Neuronal stem cell (in vitro differentiated cells): ENCODE data around the gene GPRIN3.

ENCODE experiments used
- DNase-seq: peaks from one replicate; pipeline ENCODE4 v3.0.0-alpha.2; 2013; ENCODE audit warnings: low spot score
- H2AFZ ChIP-seq: one replicate; pipeline ENCODE4 v1.6.1; 2013; ENCODE audit warnings: mild to moderate bottlenecking, low read length, inconsistent platforms
- H2AK5ac ChIP-seq: 2 replicates; pipeline ENCODE4 v1.6.1; 2013; ENCODE audit warnings: low read depth, mild to moderate bottlenecking, inconsistent platforms, low read length, moderate library complexity, mixed read lengths
- H2BK120ac ChIP-seq: 2 replicates; pipeline ENCODE4 v1.6.1; 2013; ENCODE audit warnings: low read depth, mild to moderate bottlenecking, inconsistent platforms, low read length, moderate library complexity, mixed read lengths
- H2BK12ac ChIP-seq: one replicate; pipeline ENCODE4 v1.6.1; 2013; ENCODE audit warnings: low read length, inconsistent platforms
- H2BK15ac ChIP-seq: 2 replicates; pipeline ENCODE4 v1.6.1; 2013; ENCODE audit warnings: mild to moderate bottlenecking, low read length, inconsistent platforms, mixed read lengths
- H2BK5ac ChIP-seq: one replicate; pipeline ENCODE4 v1.6.1; 2013; ENCODE audit warnings: inconsistent platforms, mild to moderate bottlenecking, low read length, moderate library complexity
- H3K14ac ChIP-seq: one replicate; pipeline ENCODE4 v1.6.1; 2013; ENCODE audit warnings: low read length, inconsistent platforms
- H3K18ac ChIP-seq: 2 replicates; pipeline ENCODE4 v1.6.1; 2013; ENCODE audit warnings: low read length, inconsistent platforms
- H3K23ac ChIP-seq: 2 replicates; pipeline ENCODE4 v1.6.1; 2013; ENCODE audit warnings: low read depth, mild to moderate bottlenecking, mixed read lengths, low read length, inconsistent platforms; ENCODE audit not compliant: poor library complexity
- H3K27ac ChIP-seq: replicated peaks from 3 replicates; pipeline ENCODE4 v1.5.1; 2013; ENCODE audit warnings: low read length, inconsistent platforms
- H3K27me3 ChIP-seq, 3 experiments: 2 replicates each; pipeline ENCODE4 v1.6.1; 2013; ENCODE audit warnings: low read length in 3 of 3, mild to moderate bottlenecking in 2 of 3, inconsistent platforms in 1 of 3, low read depth in 1 of 3, mixed read lengths in 1 of 3, moderate library complexity in 1 of 3; ENCODE audit not compliant: control insufficient read depth in 3 of 3, insufficient read depth in 3 of 3
- H3K36me3 ChIP-seq, 2 donors: replicated peaks in 1 of 2; 2 replicates each; pipeline ENCODE4 v1.6.1; 2013; ENCODE audit warnings: low read length in 2 of 2; ENCODE audit not compliant: control insufficient read depth in 2 of 2, insufficient read depth in 2 of 2
- H3K4ac ChIP-seq: 2 replicates; pipeline ENCODE4 v1.6.1; 2013; ENCODE audit warnings: inconsistent platforms, mild to moderate bottlenecking, low read length, moderate library complexity
- H3K4me1 ChIP-seq, 2 donors: 1 replicate in 1 of 2; 2 replicates in 1 of 2; pipeline ENCODE4 v1.6.1; 2013; ENCODE audit warnings: low read length in 2 of 2, low read depth in 1 of 2; ENCODE audit not compliant: control insufficient read depth in 2 of 2, insufficient read depth in 1 of 2
- H3K4me2 ChIP-seq: one replicate; pipeline ENCODE4 v1.6.1; 2013; ENCODE audit warnings: mild to moderate bottlenecking, low read length, inconsistent platforms; ENCODE audit not compliant: insufficient read depth, poor library complexity, severe bottlenecking
- H3K4me3 ChIP-seq, 2 donors: 2 replicates each; pipeline ENCODE4 v1.5.1; 2013; ENCODE audit warnings: low read length in 2 of 2, mild to moderate bottlenecking in 2 of 2, inconsistent platforms in 1 of 2, moderate library complexity in 1 of 2
- H3K79me1 ChIP-seq: one replicate; pipeline ENCODE4 v1.6.1; 2013; ENCODE audit warnings: low read depth, mild to moderate bottlenecking, inconsistent platforms, low read length, moderate library complexity
- H3K9ac ChIP-seq: one replicate; pipeline ENCODE4 v1.6.1; 2013; ENCODE audit warnings: mild to moderate bottlenecking, low read depth, low read length, inconsistent platforms; ENCODE audit not compliant: poor library complexity
- H3K9me3 ChIP-seq, 2 donors: replicated peaks in 1 of 2; 2 replicates each; pipeline versions ENCODE3 to v1.6.1; 2013; ENCODE audit warnings: low read length in 2 of 2, mild to moderate bottlenecking in 2 of 2, inconsistent platforms in 1 of 2, low read depth in 1 of 2, mixed read lengths in 1 of 2, moderate library complexity in 1 of 2; ENCODE audit not compliant: control insufficient read depth in 2 of 2, insufficient read depth in 1 of 2
- H4K8ac ChIP-seq: one replicate; pipeline ENCODE4 v1.6.1; 2013; ENCODE audit warnings: low read depth, mild to moderate bottlenecking, inconsistent platforms, low read length, moderate library complexity
- H4K91ac ChIP-seq: one replicate; pipeline ENCODE4 v1.6.1; 2013; ENCODE audit warnings: low read length, low read depth, mild to moderate bottlenecking, inconsistent platforms; ENCODE audit not compliant: poor library complexity
- WGBS, 2 donors: extraction: QIAGEN DNeasy Blood & Tissue Kit; methylation state at CpG; one replicate each; pipeline ENCODE4 v1.1.7; 2013; ENCODE audit warnings: missing lambda C conversion rate in 2 of 2, mixed read lengths in 1 of 2; ENCODE audit not compliant: insufficient read length in 2 of 2, insufficient replicate concordance in 1 of 2; ENCODE audit errors: extremely low coverage in 2 of 2; 5-methylcytosine and 5-hydroxymethylcytosine counted together

The GPRIN3 gene

GRCh38 chr4:89242216-89242615 lies 65.4 kb downstream of the GPRIN3 start:
- Histone ChIP-seq H4K8ac (no peak overlapping the region), H3K36me3 (no peaks in the 10 kb centered on the region), H3K18ac (no peak overlapping the region), H3K23ac (no peak overlapping the region), H2BK120ac (no peak overlapping the region), H2BK5ac (no peak overlapping the region), H3K4me1 (peaks cover 0 to 3% of the 10 kb centered on the region in 2 donors), H3K4ac (no peak overlapping the region), H3K27me3 (no peaks in the 10 kb centered on the region), H2AK5ac (no peak overlapping the region), H3K9me3 (no peaks in the 10 kb centered on the region), H4K91ac (no peak overlapping the region), H2BK15ac (no peak overlapping the region), H2AFZ (no peak overlapping the region), H3K27ac (no peak overlapping the region), H3K4me2 (no peak overlapping the region), H2BK12ac (no peak overlapping the region), H3K9ac (no peak overlapping the region), H3K4me3 (no peak overlapping the region), H3K14ac (no peak overlapping the region), H3K79me1 (no peaks in the 10 kb centered on the region)
- no peak for DNase-seq
- WGBS, 2 donors, result no CpG with 5 or more reads among the region's 2 CpGs

GRCh38 chr4:89230271-89230670 lies 77.3 kb downstream of the GPRIN3 start:
- no peaks in the 10 kb centered on the region for H3K79me1 ChIP-seq
- H3K14ac ChIP-seq, result no peak overlapping the region
- H3K23ac ChIP-seq, result no peak overlapping the region
- no peak overlapping the region for H2BK12ac ChIP-seq
- H3K4me1 ChIP-seq, result no peaks in the 10 kb centered on the region
- H3K9ac ChIP-seq, result no peak overlapping the region
- H3K27me3 ChIP-seq, result no peaks in the 10 kb centered on the region
- H3K27ac ChIP-seq, result no peak overlapping the region
- no peak overlapping the region for H2BK120ac ChIP-seq
- H2BK5ac ChIP-seq, result no peak overlapping the region
- no peak for DNase-seq
- no peak overlapping the region for H3K4ac ChIP-seq
- WGBS, 2 donors, result no CpG with 5 or more reads among the region's 3 CpGs
- no peak overlapping the region for H2AK5ac ChIP-seq
- no peak overlapping the region for H2BK15ac ChIP-seq
- H3K36me3 ChIP-seq, result no peaks in the 10 kb centered on the region
- no peak overlapping the region for H4K91ac ChIP-seq
- no peaks in the 10 kb centered on the region for H3K9me3 ChIP-seq
- H3K4me3 ChIP-seq, result no peak overlapping the region
- H4K8ac ChIP-seq, result no peak overlapping the region
- no peak overlapping the region for H3K18ac ChIP-seq
- no peak overlapping the region for H2AFZ ChIP-seq
- H3K4me2 ChIP-seq, result no peak overlapping the region

- Histone ChIP-seq H4K91ac (no peak overlapping the region), H3K14ac (no peak overlapping the region), H3K4me1 (no peaks in the 10 kb centered on the region), H3K23ac (no peak overlapping the region), H2AK5ac (no peak overlapping the region), H3K27me3 (no peaks in the 10 kb centered on the region), H3K4me3 (no peak overlapping the region), H2BK120ac (no peak overlapping the region), H3K9ac (no peak overlapping the region), H2BK5ac (no peak overlapping the region), H3K36me3 (no peaks in the 10 kb centered on the region), H2BK12ac (no peak overlapping the region), H3K9me3 (no peaks in the 10 kb centered on the region), H2AFZ (peak overlapping the region; percentile 82), H3K18ac (no peak overlapping the region), H3K4me2 (no peak overlapping the region), H2BK15ac (no peak overlapping the region), H3K4ac (no peak overlapping the region), H3K79me1 (no peaks in the 10 kb centered on the region), H4K8ac (no peak overlapping the region), H3K27ac (no peak overlapping the region)
- no CpG with 5 or more reads among the region's 9 CpGs for WGBS, 2 donors
- peak; percentile 71 for DNase-seq
These were observed 80.7 kb downstream of the GPRIN3 start for GRCh38 chr4:89226665-89227574.

GRCh38 chr4:89222170-89222569 lies 85.4 kb downstream of the GPRIN3 start:
- Histone ChIP-seq H3K4me2 (no peak overlapping the region), H3K36me3 (no peaks in the 10 kb centered on the region)

More at GRCh38 chr4:89222170-89222569, 85.4 kb downstream of the GPRIN3 start:
- H2BK15ac ChIP-seq, result no peak overlapping the region
- DNase-seq, result no peak
- H3K9me3 ChIP-seq, result no peaks in the 10 kb centered on the region
- no peak overlapping the region for H3K14ac ChIP-seq
- no peaks in the 10 kb centered on the region for H3K27me3 ChIP-seq
- H3K79me1 ChIP-seq, result no peaks in the 10 kb centered on the region
- no peak overlapping the region for H4K91ac ChIP-seq
- H3K4me3 ChIP-seq, result no peak overlapping the region
- H3K27ac ChIP-seq, result no peak overlapping the region
- no peak overlapping the region for H2BK12ac ChIP-seq
- peaks cover 8 to 9% of the 10 kb centered on the region in 2 donors for H3K4me1 ChIP-seq
- no peak overlapping the region for H3K4ac ChIP-seq
- no peak overlapping the region for H2AK5ac ChIP-seq
- WGBS, 2 donors, result no CpG with 5 or more reads among the region's 2 CpGs
- H2AFZ ChIP-seq, result no peak overlapping the region
- no peak overlapping the region for H3K23ac ChIP-seq
- H2BK5ac ChIP-seq, result no peak overlapping the region
- H3K18ac ChIP-seq, result no peak overlapping the region
- H2BK120ac ChIP-seq, result no peak overlapping the region
- H4K8ac ChIP-seq, result no peak overlapping the region
- H3K9ac ChIP-seq, result no peak overlapping the region
